H1 (cell line): ENCODE results near the gene SRRM3. TPM values are rescaled to one million over a fixed set of nuclear protein-coding genes. Genes with fewer than 3 reads are reported as not detected.

ENCODE experiments used
- KDM1A ChIP-seq: fragments of 200-600, 300-600 bp; sonication (generic); IDR thresholded peaks from 2 replicates; pipeline ENCODE4 v1.7.1; 2016; ENCODE audit warnings: mild to moderate bottlenecking, low read length, borderline replicate concordance
- KDM4A ChIP-seq: IDR thresholded peaks from one replicate; pipeline ENCODE4 v1.7.1; 2012; ENCODE audit warnings: low read depth, mild to moderate bottlenecking, moderate library complexity, low read length, inconsistent platforms; ENCODE audit not compliant: severe bottlenecking
- POU5F1 ChIP-seq: IDR thresholded peaks from 2 replicates; pipeline ENCODE4 v1.6.1; 2011; ENCODE audit warnings: low read depth, mild to moderate bottlenecking, low read length, moderate library complexity
- RFX5 ChIP-seq: IDR thresholded peaks from 2 replicates; pipeline ENCODE4 v1.6.1; 2011; ENCODE audit warnings: low read depth, low read length, improper control_type of control experiment, borderline replicate concordance
- SIRT6 ChIP-seq: IDR thresholded peaks from one replicate; pipeline ENCODE4 v1.7.1; 2012; ENCODE audit warnings: low read length, inconsistent platforms
- SP2 ChIP-seq: IDR thresholded peaks from 2 replicates; pipeline ENCODE4 v1.6.1; 2012; ENCODE audit warnings: mild to moderate bottlenecking, low read length, inconsistent platforms
- SRF ChIP-seq: IDR thresholded peaks from 2 replicates; pipeline ENCODE4 v1.6.1; 2011; ENCODE audit warnings: mild to moderate bottlenecking, low read depth, low read length, moderate library complexity
- TAF7 ChIP-seq: optimal IDR thresholded peaks from 2 replicates; pipeline ENCODE3; 2011; ENCODE audit warnings: low read depth, mild to moderate bottlenecking, inconsistent platforms, low read length, moderate library complexity, borderline replicate concordance
- ZNF274 ChIP-seq: IDR thresholded peaks from 2 replicates; pipeline ENCODE4 v1.7.0; 2012; ENCODE audit warnings: low read length, borderline replicate concordance; ENCODE audit errors: extremely low read depth
- polyA plus RNA-seq, 7 experiments: library from polyadenylated mRNA; depleted of rRNA in 3 of 7; stranded (reverse) in 5 of 7; unstranded in 2 of 7; fragments of >200 nt in 5 of 7; fragments of 200-250 nt in 2 of 7; gene quantifications; 1 replicate in 5 of 7; 2 replicates in 1 of 7; 4 replicates in 1 of 7; pipeline versions ENCODE4 v1.2.1 to v1.2.3, GENCODE V29; 2011 to 2013; ENCODE audit warnings: missing spikeins in 2 of 7, mixed read lengths in 2 of 7
- total RNA-seq: library from RNA; stranded (reverse); fragmentation: NEBNext Ultra II Directional; extraction: Animal tissue kit (Norgen Biotek cat#: 25700); gene quantifications from 2 replicates; pipeline ENCODE4 v1.2.1, GENCODE V29; 2021
- TF ChIP-seq, protein P1 (sequence below): IDR thresholded peaks from 2 replicates; pipeline ENCODE4 v1.6.1; 2012; ENCODE audit warnings: low read length, inconsistent platforms
- TF ChIP-seq, protein P2 (sequence below): fragments of 300-600 bp; sonication (generic); IDR thresholded peaks from 2 replicates; pipeline ENCODE4 v1.7.1; 2012; ENCODE audit warnings: low read length, moderate library complexity, mild to moderate bottlenecking, inconsistent platforms; ENCODE audit not compliant: insufficient replicate concordance

The SRRM3 gene
- total and polyA plus RNA-seq, 2 of the 8 experiments (the other 6 are each of a cell fraction or from before 2014, with no cell fraction given), result 10.4 to 17.4 TPM

DNA sequence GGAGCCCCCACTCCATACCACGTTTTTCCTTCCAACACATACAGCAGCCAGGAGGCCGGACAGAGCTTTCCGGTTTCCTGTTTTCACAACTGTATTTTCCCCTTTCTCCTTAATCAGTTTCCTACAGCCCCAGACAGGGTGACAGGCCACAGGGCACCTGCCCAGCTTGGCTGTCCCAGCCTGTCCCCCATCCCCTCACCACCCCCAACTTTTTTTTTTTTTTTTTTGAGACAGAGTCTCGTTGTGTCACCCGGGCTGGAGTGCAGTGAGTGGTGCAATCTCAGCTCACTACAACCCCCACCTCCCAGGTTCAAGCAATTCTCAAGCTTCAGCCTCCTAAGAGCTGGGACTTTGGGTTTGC, 90.5 kb downstream of the SRRM3 start (continued):
- TF ChIP-seq POU5F1, result no peak
- TF ChIP-seq, protein P1, sequence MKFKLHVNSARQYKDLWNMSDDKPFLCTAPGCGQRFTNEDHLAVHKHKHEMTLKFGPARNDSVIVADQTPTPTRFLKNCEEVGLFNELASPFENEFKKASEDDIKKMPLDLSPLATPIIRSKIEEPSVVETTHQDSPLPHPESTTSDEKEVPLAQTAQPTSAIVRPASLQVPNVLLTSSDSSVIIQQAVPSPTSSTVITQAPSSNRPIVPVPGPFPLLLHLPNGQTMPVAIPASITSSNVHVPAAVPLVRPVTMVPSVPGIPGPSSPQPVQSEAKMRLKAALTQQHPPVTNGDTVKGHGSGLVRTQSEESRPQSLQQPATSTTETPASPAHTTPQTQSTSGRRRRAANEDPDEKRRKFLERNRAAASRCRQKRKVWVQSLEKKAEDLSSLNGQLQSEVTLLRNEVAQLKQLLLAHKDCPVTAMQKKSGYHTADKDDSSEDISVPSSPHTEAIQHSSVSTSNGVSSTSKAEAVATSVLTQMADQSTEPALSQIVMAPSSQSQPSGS, result no peak
- no peak for TF ChIP-seq TAF7
- TF ChIP-seq RFX5, result no peak
- no peak for TF ChIP-seq ZNF274
- no peak for TF ChIP-seq SIRT6
- TF ChIP-seq SP2, result no peak
- TF ChIP-seq KDM1A, result no peak
- TF ChIP-seq KDM4A, result no peak
- TF ChIP-seq, protein P2, sequence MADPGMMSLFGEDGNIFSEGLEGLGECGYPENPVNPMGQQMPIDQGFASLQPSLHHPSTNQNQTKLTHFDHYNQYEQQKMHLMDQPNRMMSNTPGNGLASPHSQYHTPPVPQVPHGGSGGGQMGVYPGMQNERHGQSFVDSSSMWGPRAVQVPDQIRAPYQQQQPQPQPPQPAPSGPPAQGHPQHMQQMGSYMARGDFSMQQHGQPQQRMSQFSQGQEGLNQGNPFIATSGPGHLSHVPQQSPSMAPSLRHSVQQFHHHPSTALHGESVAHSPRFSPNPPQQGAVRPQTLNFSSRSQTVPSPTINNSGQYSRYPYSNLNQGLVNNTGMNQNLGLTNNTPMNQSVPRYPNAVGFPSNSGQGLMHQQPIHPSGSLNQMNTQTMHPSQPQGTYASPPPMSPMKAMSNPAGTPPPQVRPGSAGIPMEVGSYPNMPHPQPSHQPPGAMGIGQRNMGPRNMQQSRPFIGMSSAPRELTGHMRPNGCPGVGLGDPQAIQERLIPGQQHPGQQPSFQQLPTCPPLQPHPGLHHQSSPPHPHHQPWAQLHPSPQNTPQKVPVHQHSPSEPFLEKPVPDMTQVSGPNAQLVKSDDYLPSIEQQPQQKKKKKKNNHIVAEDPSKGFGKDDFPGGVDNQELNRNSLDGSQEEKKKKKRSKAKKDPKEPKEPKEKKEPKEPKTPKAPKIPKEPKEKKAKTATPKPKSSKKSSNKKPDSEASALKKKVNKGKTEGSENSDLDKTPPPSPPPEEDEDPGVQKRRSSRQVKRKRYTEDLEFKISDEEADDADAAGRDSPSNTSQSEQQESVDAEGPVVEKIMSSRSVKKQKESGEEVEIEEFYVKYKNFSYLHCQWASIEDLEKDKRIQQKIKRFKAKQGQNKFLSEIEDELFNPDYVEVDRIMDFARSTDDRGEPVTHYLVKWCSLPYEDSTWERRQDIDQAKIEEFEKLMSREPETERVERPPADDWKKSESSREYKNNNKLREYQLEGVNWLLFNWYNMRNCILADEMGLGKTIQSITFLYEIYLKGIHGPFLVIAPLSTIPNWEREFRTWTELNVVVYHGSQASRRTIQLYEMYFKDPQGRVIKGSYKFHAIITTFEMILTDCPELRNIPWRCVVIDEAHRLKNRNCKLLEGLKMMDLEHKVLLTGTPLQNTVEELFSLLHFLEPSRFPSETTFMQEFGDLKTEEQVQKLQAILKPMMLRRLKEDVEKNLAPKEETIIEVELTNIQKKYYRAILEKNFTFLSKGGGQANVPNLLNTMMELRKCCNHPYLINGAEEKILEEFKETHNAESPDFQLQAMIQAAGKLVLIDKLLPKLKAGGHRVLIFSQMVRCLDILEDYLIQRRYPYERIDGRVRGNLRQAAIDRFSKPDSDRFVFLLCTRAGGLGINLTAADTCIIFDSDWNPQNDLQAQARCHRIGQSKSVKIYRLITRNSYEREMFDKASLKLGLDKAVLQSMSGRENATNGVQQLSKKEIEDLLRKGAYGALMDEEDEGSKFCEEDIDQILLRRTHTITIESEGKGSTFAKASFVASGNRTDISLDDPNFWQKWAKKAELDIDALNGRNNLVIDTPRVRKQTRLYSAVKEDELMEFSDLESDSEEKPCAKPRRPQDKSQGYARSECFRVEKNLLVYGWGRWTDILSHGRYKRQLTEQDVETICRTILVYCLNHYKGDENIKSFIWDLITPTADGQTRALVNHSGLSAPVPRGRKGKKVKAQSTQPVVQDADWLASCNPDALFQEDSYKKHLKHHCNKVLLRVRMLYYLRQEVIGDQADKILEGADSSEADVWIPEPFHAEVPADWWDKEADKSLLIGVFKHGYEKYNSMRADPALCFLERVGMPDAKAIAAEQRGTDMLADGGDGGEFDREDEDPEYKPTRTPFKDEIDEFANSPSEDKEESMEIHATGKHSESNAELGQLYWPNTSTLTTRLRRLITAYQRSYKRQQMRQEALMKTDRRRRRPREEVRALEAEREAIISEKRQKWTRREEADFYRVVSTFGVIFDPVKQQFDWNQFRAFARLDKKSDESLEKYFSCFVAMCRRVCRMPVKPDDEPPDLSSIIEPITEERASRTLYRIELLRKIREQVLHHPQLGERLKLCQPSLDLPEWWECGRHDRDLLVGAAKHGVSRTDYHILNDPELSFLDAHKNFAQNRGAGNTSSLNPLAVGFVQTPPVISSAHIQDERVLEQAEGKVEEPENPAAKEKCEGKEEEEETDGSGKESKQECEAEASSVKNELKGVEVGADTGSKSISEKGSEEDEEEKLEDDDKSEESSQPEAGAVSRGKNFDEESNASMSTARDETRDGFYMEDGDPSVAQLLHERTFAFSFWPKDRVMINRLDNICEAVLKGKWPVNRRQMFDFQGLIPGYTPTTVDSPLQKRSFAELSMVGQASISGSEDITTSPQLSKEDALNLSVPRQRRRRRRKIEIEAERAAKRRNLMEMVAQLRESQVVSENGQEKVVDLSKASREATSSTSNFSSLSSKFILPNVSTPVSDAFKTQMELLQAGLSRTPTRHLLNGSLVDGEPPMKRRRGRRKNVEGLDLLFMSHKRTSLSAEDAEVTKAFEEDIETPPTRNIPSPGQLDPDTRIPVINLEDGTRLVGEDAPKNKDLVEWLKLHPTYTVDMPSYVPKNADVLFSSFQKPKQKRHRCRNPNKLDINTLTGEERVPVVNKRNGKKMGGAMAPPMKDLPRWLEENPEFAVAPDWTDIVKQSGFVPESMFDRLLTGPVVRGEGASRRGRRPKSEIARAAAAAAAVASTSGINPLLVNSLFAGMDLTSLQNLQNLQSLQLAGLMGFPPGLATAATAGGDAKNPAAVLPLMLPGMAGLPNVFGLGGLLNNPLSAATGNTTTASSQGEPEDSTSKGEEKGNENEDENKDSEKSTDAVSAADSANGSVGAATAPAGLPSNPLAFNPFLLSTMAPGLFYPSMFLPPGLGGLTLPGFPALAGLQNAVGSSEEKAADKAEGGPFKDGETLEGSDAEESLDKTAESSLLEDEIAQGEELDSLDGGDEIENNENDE, result no peak
- no peak for TF ChIP-seq SRF
